Spleen (tissue), 11 donors: ENCODE results near the gene COL6A3. TPM values are rescaled to one million over a fixed set of nuclear protein-coding genes. Genes with fewer than 3 reads are reported as not detected.

ENCODE experiments used
- DNase-seq: peaks from one replicate; pipeline ENCODE4 v3.0.0-alpha.2; 2020
- H3K27ac ChIP-seq, 8 donors: fragments of 200-600 bp; sonication (generic) in 7 of 8; 1 replicate in 4 of 8; 2 replicates in 4 of 8; pipeline versions ENCODE4 v1.5.0 to v1.8.0; 2016 to 2021; ENCODE audit warnings: inconsistent platforms in 4 of 8, mild to moderate bottlenecking in 4 of 8, moderate library complexity in 1 of 8
- H3K27me3 ChIP-seq, 7 donors: fragments of 200-600 bp; sonication (generic) in 6 of 7; replicated peaks in 1 of 7; 1 replicate in 4 of 7; 2 replicates in 3 of 7; pipeline versions ENCODE4 v1.5.0 to v1.8.0; 2016 to 2021; ENCODE audit warnings: inconsistent platforms in 3 of 7, mild to moderate bottlenecking in 1 of 7
- H3K36me3 ChIP-seq, 6 donors: fragments of 200-600 bp; sonication (generic) in 5 of 6; 1 replicate in 4 of 6; 2 replicates in 2 of 6; pipeline versions ENCODE4 v1.5.0 to v1.8.0; 2016 to 2021; ENCODE audit warnings: inconsistent platforms in 2 of 6
- H3K4me1 ChIP-seq, 6 donors: fragments of 200-600 bp; sonication (generic) in 5 of 6; 1 replicate in 3 of 6; 2 replicates in 3 of 6; pipeline versions ENCODE4 v1.5.0 to v1.8.0; 2016 to 2021; ENCODE audit warnings: inconsistent platforms in 3 of 6
- H3K4me3 ChIP-seq, 8 donors: fragments of 200-600 bp; sonication (generic) in 7 of 8; 1 replicate in 4 of 8; 2 replicates in 4 of 8; pipeline versions ENCODE4 v1.5.0 to v1.8.0; 2016 to 2021; ENCODE audit warnings: inconsistent platforms in 4 of 8, mild to moderate bottlenecking in 4 of 8, moderate library complexity in 2 of 8
- H3K9me3 ChIP-seq, 8 donors: fragments of 200-600 bp; sonication (generic) in 7 of 8; 1 replicate in 4 of 8; 2 replicates in 4 of 8; pipeline versions ENCODE4 v1.5.0 to v1.8.0; 2016 to 2021; ENCODE audit warnings: inconsistent platforms in 4 of 8
- POLR2A ChIP-seq, 3 donors: fragments of 450-650 bp; IDR thresholded peaks; one replicate each; pipeline ENCODE4 v1.5.1; 2017; ENCODE audit warnings: antibody characterized with exemption in 3 of 3, mild to moderate bottlenecking in 1 of 3
- POLR2AphosphoS5 ChIP-seq, 3 donors: sonication (generic); formaldehyde crosslinking; IDR thresholded peaks; one replicate each; pipeline ENCODE4 v1.5.1; 2017; ENCODE audit warnings: antibody characterized with exemption in 3 of 3
- WGBS, 5 donors: extraction: QIAGEN DNeasy Blood & Tissue Kit in 3 of 5; methylation state at CpG; one replicate each; pipeline versions ENCODE4 v1.1.5 to v1.1.7; 2013 to 2018; 5-methylcytosine and 5-hydroxymethylcytosine counted together
- intact Hi-C: fragments of 100-400 bp; cut with DNase I; formaldehyde crosslinking; loops from one replicate; pipeline ENCODE4 v1.15.0; 2023; ENCODE audit warnings: low total_unique reads
- polyA plus RNA-seq, 3 donors: library from polyadenylated mRNA; stranded (reverse); fragments of 200-250 nt; gene quantifications; one replicate each; pipeline ENCODE4 v1.2.1, GENCODE V29; 2013
- total RNA-seq, 7 donors: library from RNA; depleted of rRNA in 3 of 7; stranded (reverse); fragments of >200 nt in 3 of 7; fragmentation: NEBNext Ultra II Directional in 4 of 7; extraction: Animal tissue kit (Norgen Biotek cat#: 25700) in 4 of 7; gene quantifications; one replicate each; pipeline versions ENCODE4 v1.1.0 to v1.2.1, GENCODE V29; 2016 to 2021
- TF ChIP-seq, protein P1 (sequence below), 11 experiments: fragments of 200-600 bp in 7 of 11; fragments of 450-650 bp in 4 of 11; sonication (generic) in 4 of 11; IDR thresholded peaks in 8 of 11; conservative IDR thresholded peaks in 3 of 11; 1 replicate in 7 of 11; 2 replicates in 4 of 11; pipeline versions ENCODE4 v1.4.0 to v1.8.0; 2016 to 2021; ENCODE audit warnings: antibody characterized with exemption in 11 of 11, inconsistent platforms in 4 of 11, mild to moderate bottlenecking in 1 of 11
- donor health status: healthy with polysubstance abuse.
- donor health status: DM: no; HTN: no; CAD: no; lungs with moderate emphysema.
- donor health status: DM: no; HTN: no; CAD: no.
- donor health status: Bipolar disorder and iron deficiency.
- donor health status: healthy.
- donor health status: DM: no; HTN: no; CAD: no.
- donor health status: DM: yes; HTN: yes; CAD: no.

COL6A3 gene
- total and polyA plus RNA-seq, 10 donors, result 8.3 to 146 (median 65.4) TPM

DNA sequence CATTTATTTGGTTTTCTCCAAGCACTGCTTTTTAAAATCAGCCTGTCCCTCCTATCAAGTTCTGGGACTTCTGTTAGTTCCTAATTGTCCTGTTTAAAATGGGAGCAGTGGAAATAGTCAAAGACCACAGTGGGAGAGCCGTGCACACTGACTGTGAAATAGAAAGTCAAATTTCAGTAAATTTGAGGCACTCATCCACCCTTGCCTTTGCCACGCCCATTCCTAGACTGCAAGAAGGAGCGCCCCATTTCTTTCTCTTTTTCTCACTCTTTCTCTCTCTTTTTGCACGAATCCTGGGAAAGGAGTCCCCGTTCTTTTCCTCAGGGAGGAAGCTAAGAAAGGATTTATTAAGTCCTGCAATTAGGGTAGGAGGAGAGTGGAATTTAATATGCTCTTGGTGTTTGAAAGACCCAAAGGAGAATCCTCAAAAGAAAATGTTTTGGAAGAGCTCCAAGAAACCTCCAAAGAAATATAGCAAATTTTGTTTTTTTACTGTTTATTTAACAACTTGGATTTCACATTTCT, 7.5 kb downstream of the COL6A3 start:
- H3K27ac ChIP-seq, result no peak overlapping the region
- no peak for DNase-seq
- intact Hi-C loops, result no loop called here
- no peaks in the 10 kb centered on the region for H3K4me1 ChIP-seq
- H3K27me3 ChIP-seq, result peaks cover 0 to 28% (median 6%) of the 10 kb centered on the region in 7 donors
- H3K9me3 ChIP-seq, result no peaks in the 10 kb centered on the region
- 73 to 87% (median 86%) methylated on average over 5 of the region's 5 CpGs for WGBS, 5 donors
- no peaks in the 10 kb centered on the region for H3K36me3 ChIP-seq
- no peak for TF ChIP-seq POLR2AphosphoS5 (IDR thresholded peaks at IDR 0.05)
- TF ChIP-seq POLR2A (IDR thresholded peaks at IDR 0.05), result no peak
- TF ChIP-seq, protein P1, sequence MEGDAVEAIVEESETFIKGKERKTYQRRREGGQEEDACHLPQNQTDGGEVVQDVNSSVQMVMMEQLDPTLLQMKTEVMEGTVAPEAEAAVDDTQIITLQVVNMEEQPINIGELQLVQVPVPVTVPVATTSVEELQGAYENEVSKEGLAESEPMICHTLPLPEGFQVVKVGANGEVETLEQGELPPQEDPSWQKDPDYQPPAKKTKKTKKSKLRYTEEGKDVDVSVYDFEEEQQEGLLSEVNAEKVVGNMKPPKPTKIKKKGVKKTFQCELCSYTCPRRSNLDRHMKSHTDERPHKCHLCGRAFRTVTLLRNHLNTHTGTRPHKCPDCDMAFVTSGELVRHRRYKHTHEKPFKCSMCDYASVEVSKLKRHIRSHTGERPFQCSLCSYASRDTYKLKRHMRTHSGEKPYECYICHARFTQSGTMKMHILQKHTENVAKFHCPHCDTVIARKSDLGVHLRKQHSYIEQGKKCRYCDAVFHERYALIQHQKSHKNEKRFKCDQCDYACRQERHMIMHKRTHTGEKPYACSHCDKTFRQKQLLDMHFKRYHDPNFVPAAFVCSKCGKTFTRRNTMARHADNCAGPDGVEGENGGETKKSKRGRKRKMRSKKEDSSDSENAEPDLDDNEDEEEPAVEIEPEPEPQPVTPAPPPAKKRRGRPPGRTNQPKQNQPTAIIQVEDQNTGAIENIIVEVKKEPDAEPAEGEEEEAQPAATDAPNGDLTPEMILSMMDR (IDR thresholded peaks at IDR 0.05 in 8 of 11, conservative IDR thresholded peaks at IDR 0.05 in 3 of 11), result no peak
- no peak overlapping the region for H3K4me3 ChIP-seq

DNA sequence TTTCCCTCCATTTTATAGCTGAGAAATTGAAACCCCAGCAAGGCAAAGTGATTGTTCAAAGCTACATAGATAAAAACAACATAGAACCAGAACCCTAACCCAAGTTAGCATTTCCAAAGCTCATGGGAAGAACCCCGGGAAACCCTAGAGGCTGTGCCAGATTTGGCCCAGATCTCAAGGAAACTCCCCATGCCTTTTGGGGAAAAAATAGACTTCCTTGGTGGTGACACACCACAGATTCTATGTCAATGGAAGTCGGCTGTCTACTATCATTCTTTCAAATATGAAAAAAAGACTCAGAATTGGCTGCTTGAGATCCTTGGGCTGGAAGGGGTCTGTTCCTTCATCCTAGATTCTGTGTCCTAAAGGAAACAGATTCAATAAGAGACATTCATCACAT, 8.4 kb downstream of the COL6A3 start:
- 63 to 87% (median 80%) methylated on average over 2 of the region's 2 CpGs for WGBS, 5 donors
- no peak overlapping the region for H3K4me3 ChIP-seq
- no peaks in the 10 kb centered on the region for H3K36me3 ChIP-seq
- H3K27ac ChIP-seq, result no peak overlapping the region
- no peaks in the 10 kb centered on the region for H3K9me3 ChIP-seq
- peaks cover 0 to 27% (median 6%) of the 10 kb centered on the region in 7 donors for H3K27me3 ChIP-seq
- H3K4me1 ChIP-seq, result no peaks in the 10 kb centered on the region
- TF ChIP-seq, protein P1 (IDR thresholded peaks at IDR 0.05 in 8 of 11, conservative IDR thresholded peaks at IDR 0.05 in 3 of 11), result no peak
- TF ChIP-seq POLR2A (IDR thresholded peaks at IDR 0.05) (no peak), POLR2AphosphoS5 (IDR thresholded peaks at IDR 0.05) (no peak)
- intact Hi-C loops, result no loop called here
- no peak for DNase-seq

DNA sequence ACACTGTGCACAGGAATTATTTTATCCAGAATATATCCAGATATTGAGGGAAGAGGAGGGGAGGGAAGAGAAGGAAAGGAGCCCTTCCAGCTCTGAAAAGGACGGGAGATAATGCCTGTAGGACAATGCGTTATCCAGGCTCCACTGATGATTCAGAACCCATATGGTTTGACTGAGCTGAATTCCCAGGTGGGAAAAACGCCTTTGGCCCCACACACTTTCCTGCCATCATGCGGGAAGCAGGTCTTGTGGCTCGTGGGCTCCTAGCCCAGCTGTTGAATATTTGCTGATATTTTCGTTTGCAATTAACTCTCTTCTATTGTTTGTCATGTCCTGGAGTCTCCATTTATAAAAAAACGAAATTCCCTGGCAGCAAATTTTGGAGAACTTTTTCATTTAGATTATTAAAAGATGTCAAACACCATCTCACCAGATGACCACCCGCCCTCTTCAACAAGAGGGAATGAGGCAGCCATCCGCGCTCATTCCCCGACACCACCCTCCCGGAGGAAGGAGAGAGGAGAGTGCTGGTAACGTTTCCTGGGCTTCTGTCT, 8.9 kb downstream of the COL6A3 start:
- no peak for DNase-seq
- TF ChIP-seq POLR2AphosphoS5 (IDR thresholded peaks at IDR 0.05) (no peak), POLR2A (IDR thresholded peaks at IDR 0.05) (no peak)
- TF ChIP-seq, protein P1 (IDR thresholded peaks at IDR 0.05 in 8 of 11, conservative IDR thresholded peaks at IDR 0.05 in 3 of 11), result no peak
- Histone ChIP-seq H3K4me1 (no peaks in the 10 kb centered on the region), H3K9me3 (no peaks in the 10 kb centered on the region), H3K36me3 (no peaks in the 10 kb centered on the region), H3K27ac (no peak overlapping the region), H3K4me3 (no peak overlapping the region), H3K27me3 (peaks cover 0 to 22% (median 5%) of the 10 kb centered on the region in 7 donors)
- intact Hi-C loops, result no loop called here
- 67 to 87% (median 80%) methylated on average over 13 of the region's 13 CpGs for WGBS, 5 donors

DNA sequence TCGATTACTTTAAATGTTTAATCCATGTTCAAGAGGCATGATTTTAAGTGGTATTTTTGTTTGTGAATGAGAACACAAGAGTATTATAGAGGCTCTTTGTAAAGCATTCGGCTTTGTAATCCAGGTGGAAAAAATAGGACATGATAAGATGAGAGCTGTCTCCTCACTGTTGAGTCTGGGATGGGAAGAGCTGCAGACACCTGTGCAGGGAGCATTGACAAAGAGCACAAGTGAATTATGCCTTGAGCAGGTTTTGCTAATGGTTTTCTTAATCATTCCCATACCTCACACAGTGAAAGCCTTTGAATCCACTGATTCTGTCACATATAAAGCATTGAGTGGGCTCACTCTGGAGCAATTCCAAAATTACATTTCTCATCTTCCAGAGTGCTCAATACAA, 9.6 kb downstream of the COL6A3 start:
- Histone ChIP-seq H3K27ac (no peak overlapping the region), H3K4me1 (no peaks in the 10 kb centered on the region), H3K27me3 (peaks cover 0 to 22% (median 3%) of the 10 kb centered on the region in 7 donors), H3K36me3 (no peaks in the 10 kb centered on the region), H3K9me3 (no peaks in the 10 kb centered on the region), H3K4me3 (no peak overlapping the region)
- WGBS, 5 donors, result 69 to 89% (median 81%) methylated on average over 2 of the region's 2 CpGs
- DNase-seq, result no peak
- TF ChIP-seq POLR2A (IDR thresholded peaks at IDR 0.05) (no peak), POLR2AphosphoS5 (IDR thresholded peaks at IDR 0.05) (no peak)
- TF ChIP-seq, protein P1 (IDR thresholded peaks at IDR 0.05 in 8 of 11, conservative IDR thresholded peaks at IDR 0.05 in 3 of 11), result no peak
- intact Hi-C loops, result no loop called here
